ENCODE measurements around the gene MAP3K4.

DNA sequence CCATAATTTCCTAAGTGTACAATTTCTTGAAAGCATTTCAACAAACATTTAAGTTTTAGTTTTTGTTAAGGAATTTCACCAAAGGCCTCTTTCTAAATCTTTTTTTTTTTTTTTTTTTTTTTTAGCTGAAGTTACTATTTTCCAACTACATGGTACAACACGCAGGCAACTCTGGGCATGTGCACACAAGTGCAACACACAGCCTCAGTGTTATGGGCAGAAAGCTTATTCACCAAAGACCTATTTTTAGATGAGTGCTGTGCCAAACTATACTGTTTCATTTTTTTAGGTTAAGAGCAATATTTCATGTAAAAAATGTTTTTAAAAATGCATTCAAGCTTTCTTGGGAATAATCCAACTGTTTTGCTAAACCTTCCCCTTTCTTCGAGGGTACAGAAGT, 42.0 kb upstream of the MAP3K4 start:
- TF ChIP-seq POLR2A (IDR thresholded peaks at IDR 0.05) (no peak), POLR2AphosphoS5 (IDR thresholded peaks at IDR 0.05) (no peak)
- TF ChIP-seq, protein P1, sequence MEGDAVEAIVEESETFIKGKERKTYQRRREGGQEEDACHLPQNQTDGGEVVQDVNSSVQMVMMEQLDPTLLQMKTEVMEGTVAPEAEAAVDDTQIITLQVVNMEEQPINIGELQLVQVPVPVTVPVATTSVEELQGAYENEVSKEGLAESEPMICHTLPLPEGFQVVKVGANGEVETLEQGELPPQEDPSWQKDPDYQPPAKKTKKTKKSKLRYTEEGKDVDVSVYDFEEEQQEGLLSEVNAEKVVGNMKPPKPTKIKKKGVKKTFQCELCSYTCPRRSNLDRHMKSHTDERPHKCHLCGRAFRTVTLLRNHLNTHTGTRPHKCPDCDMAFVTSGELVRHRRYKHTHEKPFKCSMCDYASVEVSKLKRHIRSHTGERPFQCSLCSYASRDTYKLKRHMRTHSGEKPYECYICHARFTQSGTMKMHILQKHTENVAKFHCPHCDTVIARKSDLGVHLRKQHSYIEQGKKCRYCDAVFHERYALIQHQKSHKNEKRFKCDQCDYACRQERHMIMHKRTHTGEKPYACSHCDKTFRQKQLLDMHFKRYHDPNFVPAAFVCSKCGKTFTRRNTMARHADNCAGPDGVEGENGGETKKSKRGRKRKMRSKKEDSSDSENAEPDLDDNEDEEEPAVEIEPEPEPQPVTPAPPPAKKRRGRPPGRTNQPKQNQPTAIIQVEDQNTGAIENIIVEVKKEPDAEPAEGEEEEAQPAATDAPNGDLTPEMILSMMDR (IDR thresholded peaks at IDR 0.05), result no peak

Data from breast epithelium (tissue), 3 donors.